Activated naive CD8-positive, alpha-beta T cell treated with anti-CD3 and anti-CD28 coated beads for 36 hours (primary cell): ENCODE data around the gene KDM5A. TPM values are rescaled to one million over a fixed set of nuclear protein-coding genes. Genes with fewer than 3 reads are reported as not detected.

Experiments
- DNase-seq: peaks from one replicate; pipeline ENCODE4 v3.0.0; 2021
- H3K27ac Mint-ChIP-seq: one replicate; pipeline ENCODE4 v1.8.0; 2022; ENCODE audit warnings: mild to moderate bottlenecking, moderate library complexity, mixed read lengths
- H3K27me3 Mint-ChIP-seq: one replicate; pipeline ENCODE4 v1.8.0; 2022; ENCODE audit warnings: mild to moderate bottlenecking, mixed read lengths
- H3K36me3 Mint-ChIP-seq: one replicate; pipeline ENCODE4 v1.8.0; 2021; ENCODE audit warnings: mild to moderate bottlenecking, mixed read lengths
- H3K4me1 Mint-ChIP-seq: one replicate; pipeline ENCODE4 v1.8.0; 2021; ENCODE audit warnings: mixed read lengths
- H3K4me3 Mint-ChIP-seq: one replicate; pipeline ENCODE4 v1.8.0; 2022; ENCODE audit warnings: mild to moderate bottlenecking, moderate library complexity, mixed read lengths
- H3K9me3 Mint-ChIP-seq: one replicate; pipeline ENCODE4 v1.8.0; 2022; ENCODE audit warnings: mixed read lengths
- total RNA-seq, 2 experiments: library from RNA; stranded (reverse); gene quantifications; one replicate each; pipeline ENCODE4 v1.2.3, GENCODE V29; 2021

KDM5A gene
- total RNA-seq, 2 experiments from 2014 or later = 50.3 to 58.3 TPM

GRCh38 chr12:269191-269590 is 119.9 kb downstream of the KDM5A start:
- Mint-ChIP-seq H3K4me3 (no peak overlapping the region), H3K27me3 (no peaks in the 10 kb centered on the region), H3K4me1 (peaks cover 13% of the 10 kb centered on the region), H3K9me3 (no peaks in the 10 kb centered on the region), H3K27ac (no peak overlapping the region), H3K36me3 (no peaks in the 10 kb centered on the region)
- DNase-seq = no peak

DNA sequence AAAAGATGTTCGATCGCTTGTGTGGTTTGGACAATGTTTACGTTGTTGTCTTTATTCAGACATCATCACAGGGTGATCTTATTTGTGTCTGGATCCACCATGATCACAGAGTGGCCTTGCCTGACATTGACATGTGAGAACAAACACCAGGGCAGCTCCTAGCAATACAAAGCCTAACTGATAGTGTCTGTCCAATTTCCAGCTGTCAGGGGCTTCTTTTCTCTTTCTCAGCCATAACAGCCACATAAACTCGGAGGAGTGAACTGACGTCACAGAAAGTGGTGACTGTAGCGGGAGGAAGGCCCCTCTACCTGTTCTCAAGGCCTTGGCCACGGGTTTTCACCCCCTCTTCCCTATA is 120.7 kb downstream of the KDM5A start:
- Mint-ChIP-seq H3K4me3 (no peak overlapping the region), H3K9me3 (no peaks in the 10 kb centered on the region), H3K4me1 (peaks cover 18% of the 10 kb centered on the region), H3K36me3 (no peaks in the 10 kb centered on the region), H3K27ac (no peak overlapping the region), H3K27me3 (no peaks in the 10 kb centered on the region)
- DNase-seq = no peak

DNA sequence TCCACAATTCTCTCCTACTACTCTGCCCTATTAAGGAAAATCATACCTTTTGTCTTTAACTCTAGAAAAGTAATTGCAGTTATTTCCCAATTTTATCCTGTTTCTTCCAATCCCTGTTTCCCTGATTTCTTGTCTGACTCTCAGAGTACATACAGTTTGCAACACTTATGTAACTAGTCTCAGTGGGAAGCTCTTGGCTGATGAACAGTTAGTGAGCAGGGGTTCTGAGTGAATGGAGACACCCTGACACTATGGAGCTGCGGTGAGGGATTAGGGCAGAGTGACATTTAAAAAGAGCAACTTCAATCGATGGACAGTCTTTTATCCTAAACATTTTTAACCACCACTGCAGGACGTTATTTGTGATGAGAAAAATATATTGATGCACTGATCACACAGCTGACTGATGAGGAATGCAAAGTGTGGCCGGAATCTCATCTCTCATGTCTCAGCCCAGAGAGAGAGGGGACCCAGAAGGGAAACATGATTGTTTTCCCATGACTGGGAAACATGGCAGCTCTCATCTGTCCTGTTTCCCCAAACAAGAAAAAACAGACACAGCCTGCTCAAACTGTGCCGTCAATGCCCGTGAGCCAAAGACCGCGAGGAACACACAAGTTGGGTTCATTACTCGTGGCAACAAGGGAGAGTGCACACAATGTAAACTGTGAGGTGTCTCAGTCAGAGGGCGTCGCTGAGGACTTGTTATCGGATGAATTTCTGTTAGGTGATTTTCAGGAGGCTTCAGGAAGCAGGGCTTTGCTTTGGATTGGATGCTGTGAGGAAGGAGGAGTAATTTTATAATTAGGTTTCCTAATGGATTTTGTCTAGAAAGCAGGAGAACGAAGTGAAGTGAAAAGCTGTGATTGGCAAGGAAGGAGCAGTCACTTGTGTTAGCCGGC is 121.3 kb downstream of the KDM5A start:
- Mint-ChIP-seq H3K4me3 (no peak overlapping the region), H3K9me3 (no peaks in the 10 kb centered on the region), H3K36me3 (no peaks in the 10 kb centered on the region), H3K27me3 (no peaks in the 10 kb centered on the region), H3K27ac (no peak overlapping the region), H3K4me1 (peaks cover 21% of the 10 kb centered on the region)
- no peak for DNase-seq

- Mint-ChIP-seq H3K4me1 (peaks cover 22% of the 10 kb centered on the region), H3K9me3 (no peaks in the 10 kb centered on the region), H3K27me3 (no peaks in the 10 kb centered on the region), H3K36me3 (no peaks in the 10 kb centered on the region), H3K27ac (no peak overlapping the region), H3K4me3 (no peak overlapping the region)
- no peak for DNase-seq
Measured at GRCh38 chr12:265096-265495, 124.0 kb downstream of the KDM5A start.

DNA sequence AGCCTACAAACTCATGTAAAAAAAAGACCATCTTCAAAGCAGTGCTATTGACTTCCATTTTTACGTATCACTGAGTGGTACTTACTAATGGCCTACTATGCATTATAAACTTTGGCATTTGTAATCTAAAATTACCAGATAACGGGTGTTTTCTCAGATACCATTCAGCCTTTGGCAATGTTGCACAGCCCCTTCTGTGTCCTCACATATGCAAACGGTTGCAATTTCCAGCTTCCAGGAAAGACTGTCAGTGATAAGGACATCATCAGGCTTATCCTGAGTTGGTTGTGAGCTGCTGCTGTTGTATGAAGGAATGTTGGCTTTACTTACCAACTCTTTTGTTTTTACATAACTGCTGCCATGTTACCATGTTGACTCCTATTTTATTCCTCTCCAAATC is 124.9 kb downstream of the KDM5A start:
- Mint-ChIP-seq H3K4me1 (peaks cover 22% of the 10 kb centered on the region), H3K4me3 (no peak overlapping the region), H3K9me3 (no peaks in the 10 kb centered on the region), H3K36me3 (no peaks in the 10 kb centered on the region), H3K27me3 (no peaks in the 10 kb centered on the region), H3K27ac (no peak overlapping the region)
- DNase-seq = no peak

DNA sequence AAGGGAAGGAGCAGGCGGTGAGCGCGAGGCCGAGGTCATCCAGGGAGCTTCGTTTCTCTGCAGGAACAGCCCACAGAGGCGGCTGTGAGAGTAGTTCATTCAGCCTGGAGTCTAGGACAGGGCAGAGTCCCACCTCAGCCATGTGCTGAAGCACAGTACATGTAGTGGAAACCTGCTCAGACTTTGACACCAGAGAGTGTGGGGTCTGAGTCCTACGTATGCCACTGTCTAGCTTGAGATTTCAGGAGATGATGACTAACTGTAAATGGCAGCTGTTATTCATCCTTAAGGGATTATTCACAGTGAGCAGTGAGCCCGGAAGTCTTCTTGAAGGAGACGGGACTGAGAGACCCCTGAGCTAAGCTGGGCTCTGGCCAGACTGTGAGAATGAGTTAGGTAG is 125.5 kb downstream of the KDM5A start:
- H3K9me3 Mint-ChIP-seq = no peaks in the 10 kb centered on the region
- H3K27me3 Mint-ChIP-seq = no peaks in the 10 kb centered on the region
- no peak for DNase-seq
- H3K36me3 Mint-ChIP-seq = no peaks in the 10 kb centered on the region
- H3K27ac Mint-ChIP-seq = no peak overlapping the region
- peaks cover 22% of the 10 kb centered on the region for H3K4me1 Mint-ChIP-seq
- H3K4me3 Mint-ChIP-seq = no peak overlapping the region

DNA sequence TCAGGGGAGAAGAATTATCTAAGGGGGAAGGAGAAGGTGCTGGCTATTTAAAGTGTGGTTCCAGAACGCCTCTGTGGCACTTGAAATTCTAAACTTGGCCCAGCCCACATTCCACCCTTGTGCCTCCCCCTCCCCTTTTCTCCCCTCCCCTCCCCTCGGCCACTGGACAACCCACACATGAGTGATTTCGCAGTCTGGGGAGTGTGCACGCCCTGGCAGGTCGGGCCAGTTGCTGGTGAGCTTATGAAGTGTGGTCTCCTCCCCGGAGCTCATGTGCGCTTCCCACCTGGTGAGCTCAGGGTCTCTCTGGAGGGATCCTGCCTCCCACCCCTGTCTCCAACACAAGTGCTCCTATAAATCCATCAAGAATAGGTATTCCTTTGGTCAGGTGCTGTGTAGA is 126.3 kb downstream of the KDM5A start, which contains the start of gene SLC6A13:
Gene SLC6A13 (minus strand): TSS at position 20 of the 400 bp plus-strand sequence. CDS start 2,784 bp downstream, outside the sequence.
- no peaks in the 10 kb centered on the region for H3K9me3 Mint-ChIP-seq
- no peak for DNase-seq
- H3K27ac Mint-ChIP-seq = no peak within 1 kb of the TSS
- H3K36me3 Mint-ChIP-seq = no peaks in the 10 kb centered on the region
- peaks cover 22% of the 10 kb centered on the region for H3K4me1 Mint-ChIP-seq
- peaks cover 6% of the 10 kb centered on the region for H3K27me3 Mint-ChIP-seq
- no peak within 1 kb of the TSS for H3K4me3 Mint-ChIP-seq

DNA sequence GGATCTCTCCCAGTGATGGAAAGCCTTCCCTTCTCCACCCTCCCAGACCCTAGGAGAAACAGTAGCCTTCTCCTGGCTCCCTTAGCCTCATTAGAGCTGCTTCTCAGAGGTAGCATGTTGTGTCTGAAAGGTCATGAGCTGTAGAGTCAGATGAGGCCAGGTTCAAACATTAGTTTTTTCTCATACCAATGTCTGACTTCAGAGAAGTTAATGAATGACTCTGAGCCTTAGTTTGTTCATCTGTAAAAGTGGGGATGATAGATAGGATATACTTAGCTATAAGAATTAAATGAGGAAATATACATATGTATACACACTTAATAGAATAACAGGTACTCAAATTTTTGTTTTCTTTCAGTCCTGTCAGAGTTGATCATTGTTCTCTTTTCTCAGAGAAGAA is 127.0 kb downstream of the KDM5A start:
- peaks cover 9% of the 10 kb centered on the region for H3K27me3 Mint-ChIP-seq
- H3K4me1 Mint-ChIP-seq = peaks cover 22% of the 10 kb centered on the region
- no peak overlapping the region for H3K4me3 Mint-ChIP-seq

GRCh38 chr12:257521-258321 is 131.4 kb downstream of the KDM5A start:
- no peak overlapping the region for H3K27ac Mint-ChIP-seq
- H3K4me3 Mint-ChIP-seq = no peak overlapping the region
- H3K27me3 Mint-ChIP-seq = peaks cover 9% of the 10 kb centered on the region
- DNase-seq = no peak
- H3K36me3 Mint-ChIP-seq = no peaks in the 10 kb centered on the region
- H3K9me3 Mint-ChIP-seq = no peaks in the 10 kb centered on the region
- peaks cover under 1% of the 10 kb centered on the region for H3K4me1 Mint-ChIP-seq

More for the DNA sequence above, 127.0 kb downstream of the KDM5A start:
- no peaks in the 10 kb centered on the region for H3K36me3 Mint-ChIP-seq
- no peak overlapping the region for H3K27ac Mint-ChIP-seq
- no peaks in the 10 kb centered on the region for H3K9me3 Mint-ChIP-seq
- no peak for DNase-seq

- Mint-ChIP-seq H3K4me1 (no peaks in the 10 kb centered on the region), H3K27ac (no peak overlapping the region), H3K4me3 (no peak overlapping the region), H3K36me3 (no peaks in the 10 kb centered on the region), H3K27me3 (peaks cover 9% of the 10 kb centered on the region), H3K9me3 (no peaks in the 10 kb centered on the region)
- DNase-seq = no peak
Measured at GRCh38 chr12:256958-257357, 132.2 kb downstream of the KDM5A start.

- H3K9me3 Mint-ChIP-seq = no peaks in the 10 kb centered on the region
- H3K4me3 Mint-ChIP-seq = no peak overlapping the region
- H3K36me3 Mint-ChIP-seq = no peaks in the 10 kb centered on the region
- no peak overlapping the region for H3K27ac Mint-ChIP-seq
- peaks cover 9% of the 10 kb centered on the region for H3K27me3 Mint-ChIP-seq
- H3K4me1 Mint-ChIP-seq = no peaks in the 10 kb centered on the region
- no peak for DNase-seq
Measured at GRCh38 chr12:256225-256624, 132.9 kb downstream of the KDM5A start.

DNA sequence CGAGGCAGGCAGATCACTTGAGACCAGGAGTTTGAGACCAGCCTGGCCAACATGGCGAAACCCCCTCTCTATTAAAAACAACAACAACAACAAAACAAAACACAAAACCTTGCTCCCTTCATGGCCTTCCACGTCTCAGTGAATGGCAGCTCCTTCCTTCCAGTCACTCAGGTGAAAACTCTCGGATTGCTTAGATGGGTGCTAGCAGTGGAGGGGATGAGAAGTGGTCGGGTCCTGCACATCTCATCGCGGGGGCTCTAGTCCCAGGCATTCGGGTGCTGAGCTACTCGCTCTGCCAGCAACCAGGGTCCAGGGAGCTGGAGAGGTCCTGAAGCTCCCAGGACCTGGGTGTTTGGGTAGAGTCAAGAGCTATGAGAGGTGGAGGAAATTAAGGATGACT is 134.2 kb downstream of the KDM5A start:
- no peaks in the 10 kb centered on the region for H3K36me3 Mint-ChIP-seq
- no peak overlapping the region for H3K4me3 Mint-ChIP-seq
- no peak overlapping the region for H3K27ac Mint-ChIP-seq
- no peaks in the 10 kb centered on the region for H3K9me3 Mint-ChIP-seq
- H3K4me1 Mint-ChIP-seq = no peaks in the 10 kb centered on the region
- H3K27me3 Mint-ChIP-seq = peaks cover 9% of the 10 kb centered on the region
- DNase-seq = no peak

GRCh38 chr12:254039-254438 is 135.1 kb downstream of the KDM5A start:
- Mint-ChIP-seq H3K27ac (no peak overlapping the region), H3K4me3 (no peak overlapping the region), H3K9me3 (no peaks in the 10 kb centered on the region), H3K27me3 (peaks cover 11% of the 10 kb centered on the region), H3K36me3 (no peaks in the 10 kb centered on the region), H3K4me1 (no peaks in the 10 kb centered on the region)
- DNase-seq = no peak

- Mint-ChIP-seq H3K36me3 (no peaks in the 10 kb centered on the region), H3K4me1 (no peaks in the 10 kb centered on the region), H3K9me3 (no peaks in the 10 kb centered on the region), H3K27me3 (peaks cover 12% of the 10 kb centered on the region), H3K27ac (no peak overlapping the region), H3K4me3 (no peak overlapping the region)
- no peak for DNase-seq
Measured at GRCh38 chr12:253116-253831, 135.8 kb downstream of the KDM5A start.

DNA sequence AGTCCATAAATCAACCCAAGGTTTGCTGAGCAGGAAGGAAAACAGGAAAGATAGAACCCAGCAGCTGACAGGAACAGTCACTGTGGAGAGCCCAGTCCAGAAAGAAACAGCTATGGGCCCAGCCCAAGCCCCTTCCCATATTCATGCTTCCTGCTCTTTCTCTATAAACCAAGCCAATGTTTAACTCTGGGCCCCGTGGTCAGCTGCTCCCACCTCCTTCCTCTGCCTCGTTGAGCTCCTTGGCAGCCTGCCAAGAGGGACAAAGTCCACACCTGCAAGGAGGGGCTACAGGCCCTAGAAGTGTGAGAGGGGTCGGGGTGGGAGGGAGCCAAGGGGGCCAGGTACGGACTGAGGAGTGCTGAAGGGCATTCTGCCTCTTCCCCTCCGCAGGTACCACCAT is 136.5 kb downstream of the KDM5A start:
- Mint-ChIP-seq H3K9me3 (peaks cover 4% of the 10 kb centered on the region), H3K4me1 (no peaks in the 10 kb centered on the region), H3K27me3 (peaks cover 10% of the 10 kb centered on the region), H3K27ac (no peak overlapping the region), H3K4me3 (no peak overlapping the region), H3K36me3 (no peaks in the 10 kb centered on the region)
- DNase-seq = no peak
